H9 (cell line): ENCODE data around the gene RFPL1. TPM values are rescaled to one million over a fixed set of nuclear protein-coding genes. Genes with fewer than 3 reads are reported as not detected.

ENCODE experiments used
- DNase-seq: peaks from one replicate; pipeline ENCODE4 v3.0.0-alpha.2; 2017
- H2AFZ ChIP-seq: one replicate; pipeline ENCODE4 v1.6.1; 2013; ENCODE audit warnings: mild to moderate bottlenecking, low read length, control low read depth, moderate library complexity
- H2AK5ac ChIP-seq: 2 replicates; pipeline ENCODE4 v1.6.1; 2013; ENCODE audit warnings: low read length, control low read depth, mixed read lengths; ENCODE audit not compliant: insufficient read length
- H2BK120ac ChIP-seq: one replicate; pipeline ENCODE4 v1.6.1; 2013; ENCODE audit warnings: low read depth, mild to moderate bottlenecking, low read length, control low read depth, inconsistent platforms; ENCODE audit not compliant: poor library complexity, severe bottlenecking
- H2BK12ac ChIP-seq: 2 replicates; pipeline ENCODE4 v1.6.1; 2013; ENCODE audit warnings: low read length, control low read depth, mixed read lengths, low read depth; ENCODE audit not compliant: insufficient read length
- H2BK15ac ChIP-seq: 2 replicates; pipeline ENCODE4 v1.6.1; 2013; ENCODE audit warnings: low read depth, low read length, control low read depth
- H2BK20ac ChIP-seq: one replicate; pipeline ENCODE4 v1.6.1; 2013; ENCODE audit warnings: low read depth, mild to moderate bottlenecking, low read length, control low read depth, inconsistent platforms; ENCODE audit not compliant: poor library complexity, severe bottlenecking
- H2BK5ac ChIP-seq: 2 replicates; pipeline ENCODE4 v1.6.1; 2013; ENCODE audit warnings: low read length, control low read depth, mixed read lengths; ENCODE audit not compliant: insufficient read length
- H3K14ac ChIP-seq: 2 replicates; pipeline ENCODE4 v1.6.1; 2013; ENCODE audit warnings: low read length, control low read depth; ENCODE audit not compliant: insufficient read depth
- H3K18ac ChIP-seq: 2 replicates; pipeline ENCODE4 v1.6.1; 2013; ENCODE audit warnings: low read depth, mild to moderate bottlenecking, mixed read lengths, low read length, control low read depth; ENCODE audit not compliant: insufficient read length
- H3K23ac ChIP-seq: 2 replicates; pipeline ENCODE4 v1.6.1; 2013; ENCODE audit warnings: low read length, control low read depth, mixed read lengths, low read depth; ENCODE audit not compliant: insufficient read length
- H3K23me2 ChIP-seq: 2 replicates; pipeline ENCODE4 v1.6.1; 2013; ENCODE audit warnings: low read depth, mild to moderate bottlenecking, mixed read lengths, low read length, control low read depth; ENCODE audit not compliant: insufficient read length, poor library complexity, severe bottlenecking
- H3K27ac ChIP-seq: 2 replicates; pipeline ENCODE4 v1.5.1; 2013; ENCODE audit warnings: low read length, control low read depth, mixed read lengths, low read depth; ENCODE audit not compliant: insufficient read length
- H3K27me3 ChIP-seq: 2 replicates; pipeline ENCODE4 v1.6.1; 2013; ENCODE audit warnings: low read length, control low read depth, inconsistent platforms; ENCODE audit not compliant: insufficient read depth
- H3K4ac ChIP-seq: 2 replicates; pipeline ENCODE4 v1.6.1; 2013; ENCODE audit warnings: low read depth, mild to moderate bottlenecking, control low read depth, inconsistent platforms, low read length, moderate library complexity
- H3K4me1 ChIP-seq: 2 replicates; pipeline ENCODE4 v1.6.1; 2013; ENCODE audit warnings: low read length, control low read depth, inconsistent platforms; ENCODE audit not compliant: insufficient read depth
- H3K4me2 ChIP-seq: 2 replicates; pipeline ENCODE4 v1.6.1; 2013; ENCODE audit warnings: low read length, control low read depth, mixed read lengths; ENCODE audit not compliant: insufficient read length, insufficient read depth
- H3K56ac ChIP-seq: 2 replicates; pipeline ENCODE4 v1.6.1; 2013; ENCODE audit warnings: low read depth, mild to moderate bottlenecking, mixed read lengths, low read length, control low read depth; ENCODE audit not compliant: insufficient read length
- H3K79me1 ChIP-seq: 2 replicates; pipeline ENCODE4 v1.6.1; 2013; ENCODE audit warnings: low read depth, mild to moderate bottlenecking, moderate library complexity, low read length, control low read depth, inconsistent platforms; ENCODE audit not compliant: insufficient read depth, poor library complexity, severe bottlenecking
- H3K79me2 ChIP-seq: 2 replicates; pipeline ENCODE4 v1.6.1; 2013; ENCODE audit warnings: low read length, control low read depth, inconsistent platforms; ENCODE audit not compliant: insufficient read depth
- H3K9ac ChIP-seq: 2 replicates; pipeline ENCODE4 v1.6.1; 2013; ENCODE audit warnings: low read length, control low read depth, mixed read lengths; ENCODE audit not compliant: insufficient read length; ENCODE audit errors: extremely low read depth
- H3K9me3 ChIP-seq: one replicate; pipeline ENCODE4 v1.6.1; 2013; ENCODE audit warnings: low read depth, low read length, inconsistent platforms; ENCODE audit not compliant: control insufficient read depth
- H3T11ph ChIP-seq: one replicate; pipeline ENCODE4 v1.6.1; 2013; ENCODE audit warnings: mild to moderate bottlenecking, low read length, control low read depth, inconsistent platforms
- H4K20me1 ChIP-seq: one replicate; pipeline ENCODE4 v1.6.1; 2013; ENCODE audit not compliant: control insufficient read depth, insufficient read length, insufficient read depth
- H4K5ac ChIP-seq: 2 replicates; pipeline ENCODE4 v1.6.1; 2013; ENCODE audit warnings: low read depth, mild to moderate bottlenecking, mixed read lengths, low read length, control low read depth; ENCODE audit not compliant: insufficient read length
- H4K8ac ChIP-seq: replicated peaks from 2 replicates; pipeline ENCODE4 v1.6.1; 2013; ENCODE audit warnings: low read length, control low read depth, mixed read lengths, low read depth; ENCODE audit not compliant: insufficient read length
- H4K91ac ChIP-seq: 2 replicates; pipeline ENCODE4 v1.6.1; 2013; ENCODE audit warnings: low read depth, mild to moderate bottlenecking, moderate library complexity, mixed read lengths, low read length, control low read depth; ENCODE audit not compliant: insufficient read length
- H3K27ac Mint-ChIP-seq, 3 experiments: 2 replicates in 2 of 3; 3 replicates in 1 of 3; pipeline ENCODE4 v1.8.0; 2020 to 2021; ENCODE audit warnings: mixed read lengths in 3 of 3, mild to moderate bottlenecking in 1 of 3, moderate library complexity in 1 of 3
- H3K27me3 Mint-ChIP-seq: 2 replicates; pipeline ENCODE4 v1.8.0; 2021; ENCODE audit warnings: low read depth, mild to moderate bottlenecking, moderate library complexity, mixed read lengths
- H3K36me3 Mint-ChIP-seq, 3 experiments: 2 replicates in 2 of 3; 3 replicates in 1 of 3; pipeline ENCODE4 v1.8.0; 2020 to 2021; ENCODE audit warnings: low read depth in 3 of 3, mixed read lengths in 3 of 3; ENCODE audit not compliant: insufficient read depth in 1 of 3
- H3K4me1 Mint-ChIP-seq, 2 experiments: 2 replicates each; pipeline ENCODE4 v1.8.0; 2020; ENCODE audit warnings: mixed read lengths in 2 of 2
- H3K4me3 Mint-ChIP-seq, 2 experiments: 2 replicates in 1 of 2; 3 replicates in 1 of 2; pipeline ENCODE4 v1.8.0; 2020 to 2021; ENCODE audit warnings: mild to moderate bottlenecking in 2 of 2, mixed read lengths in 2 of 2, moderate library complexity in 1 of 2
- H3K9me3 Mint-ChIP-seq, 2 experiments: 2 replicates in 1 of 2; 3 replicates in 1 of 2; pipeline ENCODE4 v1.8.0; 2020; ENCODE audit warnings: mild to moderate bottlenecking in 2 of 2, mixed read lengths in 2 of 2, moderate library complexity in 1 of 2
- CTCF ChIP-seq: fragments of 200-600 bp; sonication (generic); conservative IDR thresholded peaks from 3 replicates; pipeline ENCODE4 v1.8.0; 2021; ENCODE audit warnings: antibody characterized with exemption, mild to moderate bottlenecking
- WGBS: extraction: QIAGEN DNeasy Blood & Tissue Kit; methylation state at CpG from one replicate; pipeline ENCODE4 v1.1.7; 2013; ENCODE audit warnings: missing lambda C conversion rate, low lambda C conversion rate, mixed read lengths; ENCODE audit not compliant: insufficient read length; ENCODE audit errors: extremely low coverage; 5-methylcytosine and 5-hydroxymethylcytosine counted together
- total RNA-seq: library from RNA; stranded (reverse); gene quantifications from 2 replicates; pipeline ENCODE4 v1.2.1, GENCODE V29; 2021

RFPL1 gene
- total RNA-seq, 1 experiment from 2014 or later, result not detected

- H2AK5ac ChIP-seq, result no peak overlapping the region
Observed at GRCh38 chr22:29485448-29485847, 47.1 kb downstream of the RFPL1 start.

More at GRCh38 chr22:29485448-29485847, 47.1 kb downstream of the RFPL1 start:
- Mint-ChIP-seq H3K36me3 (peaks cover 15 to 28% (median 17%) of the 10 kb centered on the region in 3 experiments), H3K27ac (no peak overlapping the region), H3K27me3 (peaks cover 35% of the 10 kb centered on the region), H3K9me3 (peaks cover 4 to 5% of the 10 kb centered on the region in 2 experiments), H3K4me3 (no peak overlapping the region), H3K4me1 (peaks cover 13% of the 10 kb centered on the region in 2 experiments)
- H3K9ac ChIP-seq, result no peak overlapping the region
- no peak overlapping the region for H3K56ac ChIP-seq
- peaks cover 4% of the 10 kb centered on the region for H3K4me1 ChIP-seq
- H3K4me2 ChIP-seq, result no peak overlapping the region
- peaks cover 9% of the 10 kb centered on the region; the same call in 1 of the 2 replicates for H3K27me3 ChIP-seq
- H3K23me2 ChIP-seq, result peaks cover 7% of the 10 kb centered on the region
- H4K8ac ChIP-seq, result no peak overlapping the region
- no peak overlapping the region for H2BK5ac ChIP-seq
- no peak overlapping the region for H2BK20ac ChIP-seq
- no peak for TF ChIP-seq CTCF
- no peak overlapping the region for H2BK12ac ChIP-seq
- no CpG with 5 or more reads among the region's 8 CpGs for WGBS
- H3T11ph ChIP-seq, result no peak overlapping the region
- H3K79me2 ChIP-seq, result no peaks in the 10 kb centered on the region
- H3K4ac ChIP-seq, result no peak overlapping the region
- H4K5ac ChIP-seq, result no peak overlapping the region
- no peak overlapping the region for H3K23ac ChIP-seq
- H2BK120ac ChIP-seq, result no peak overlapping the region
- no peak overlapping the region for H3K27ac ChIP-seq
- no peaks in the 10 kb centered on the region for H3K9me3 ChIP-seq
- no peak overlapping the region for H2AFZ ChIP-seq
- no peaks in the 10 kb centered on the region for H3K79me1 ChIP-seq
- H3K18ac ChIP-seq, result no peak overlapping the region
- DNase-seq, result no peak
- no peaks in the 10 kb centered on the region for H4K20me1 ChIP-seq
- H2BK15ac ChIP-seq, result no peak overlapping the region
- H4K91ac ChIP-seq, result no peak overlapping the region
- no peak overlapping the region for H3K14ac ChIP-seq
